Memory B cell (primary cell): ENCODE results near the gene EVA1A.

Experiments used
- ATAC-seq: fragments of 150-1000 bp; cut with Tn5 transposase; 2 replicates; pipeline ENCODE4 v1.10.0; 2021; ENCODE audit warnings: low read depth, mild to moderate bottlenecking, moderate library complexity
- DNase-seq, 2 donors: peaks; one replicate each; pipeline ENCODE4 v3.0.0; 2022; ENCODE audit warnings: low spot score in 2 of 2
- H3K27ac Mint-ChIP-seq: one replicate; pipeline ENCODE4 v1.8.0; 2022; ENCODE audit warnings: mild to moderate bottlenecking, moderate library complexity, mixed read lengths
- H3K27me3 Mint-ChIP-seq: one replicate; pipeline ENCODE4 v1.8.0; 2022; ENCODE audit warnings: mixed read lengths
- H3K36me3 Mint-ChIP-seq: one replicate; pipeline ENCODE4 v1.8.0; 2022; ENCODE audit warnings: mild to moderate bottlenecking, mixed read lengths
- H3K4me1 Mint-ChIP-seq: one replicate; pipeline ENCODE4 v1.8.0; 2022; ENCODE audit warnings: mixed read lengths
- H3K4me3 Mint-ChIP-seq: one replicate; pipeline ENCODE4 v1.8.0; 2022; ENCODE audit warnings: mild to moderate bottlenecking, moderate library complexity, mixed read lengths
- H3K9me3 Mint-ChIP-seq: one replicate; pipeline ENCODE4 v1.8.0; 2022; ENCODE audit warnings: mixed read lengths

Gene EVA1A

GRCh38 chr2:75549401-75550253, 11.1 kb downstream of the EVA1A start:
- Mint-ChIP-seq H3K27me3 (peaks cover 16% of the 10 kb centered on the region), H3K36me3 (no peaks in the 10 kb centered on the region), H3K9me3 (peaks cover 2% of the 10 kb centered on the region), H3K27ac (no peak overlapping the region), H3K4me3 (no peak overlapping the region), H3K4me1 (no peaks in the 10 kb centered on the region)
- ATAC-seq = no peak
- no peak for DNase-seq

DNA sequence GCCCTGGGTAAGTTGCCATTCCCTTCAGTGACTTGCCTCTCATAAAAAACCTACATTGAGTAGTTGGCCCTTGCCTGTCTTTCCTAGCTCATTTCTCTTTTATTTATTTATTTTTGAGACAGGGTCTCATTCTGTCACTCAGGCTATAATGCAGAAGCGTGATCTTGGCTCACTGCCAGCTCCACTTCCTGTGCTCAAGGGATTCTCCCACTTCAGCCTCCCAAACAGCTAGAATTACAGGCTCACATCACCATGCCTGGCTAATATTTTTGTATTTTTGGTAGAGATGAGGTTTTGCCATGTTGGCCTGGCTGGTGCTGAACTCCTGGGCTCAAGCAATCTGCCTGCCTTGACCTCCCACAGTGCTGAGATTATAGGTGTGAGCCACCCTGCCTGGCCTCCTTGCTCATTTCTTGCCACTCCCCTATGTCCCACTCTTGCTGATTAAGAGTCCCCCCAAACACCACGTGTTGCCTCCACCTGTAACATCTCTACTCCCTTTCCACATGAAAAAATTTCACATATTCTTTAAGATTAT, 12.6 kb downstream of the EVA1A start:
- DNase-seq = no peak
- no peak overlapping the region for H3K27ac Mint-ChIP-seq

GRCh38 chr2:75547345-75548035, 13.2 kb downstream of the EVA1A start:
- Mint-ChIP-seq H3K27me3 (peaks cover 16% of the 10 kb centered on the region), H3K27ac (no peak overlapping the region), H3K36me3 (no peaks in the 10 kb centered on the region), H3K4me1 (no peaks in the 10 kb centered on the region), H3K4me3 (no peak overlapping the region), H3K9me3 (peaks cover 2% of the 10 kb centered on the region)
- DNase-seq = peak in 1 of 2 donors; percentile 2
- no peak for ATAC-seq

More for the DNA sequence above, 12.6 kb downstream of the EVA1A start:
- H3K9me3 Mint-ChIP-seq = peaks cover 2% of the 10 kb centered on the region
- peaks cover 16% of the 10 kb centered on the region for H3K27me3 Mint-ChIP-seq
- peak; percentile 32 for ATAC-seq
- no peaks in the 10 kb centered on the region for H3K36me3 Mint-ChIP-seq
- no peak overlapping the region for H3K4me3 Mint-ChIP-seq
- H3K4me1 Mint-ChIP-seq = no peaks in the 10 kb centered on the region

DNA sequence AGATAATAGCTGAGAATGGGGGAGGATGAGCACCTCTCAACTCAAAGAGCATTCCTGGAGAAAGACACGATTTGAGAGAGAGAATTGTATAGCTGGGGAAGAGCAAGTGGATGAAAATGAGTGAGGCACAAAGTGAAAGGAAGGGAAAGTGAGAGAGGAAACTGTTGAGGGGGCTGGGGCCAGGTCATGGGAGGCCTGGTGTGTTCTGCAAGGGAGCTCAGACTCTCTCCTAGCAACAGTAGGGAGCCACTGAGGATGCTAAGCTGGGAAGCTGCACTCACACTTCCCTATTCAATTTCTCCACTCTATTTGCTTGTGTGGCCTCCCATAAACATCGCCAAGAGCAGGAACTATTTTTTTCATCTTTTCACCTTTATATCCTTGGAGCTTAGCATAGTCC, 14.8 kb downstream of the EVA1A start:
- H3K36me3 Mint-ChIP-seq = no peaks in the 10 kb centered on the region
- H3K4me3 Mint-ChIP-seq = no peak overlapping the region
- no peaks in the 10 kb centered on the region for H3K4me1 Mint-ChIP-seq
- no peak for ATAC-seq
- DNase-seq = no peak
- H3K9me3 Mint-ChIP-seq = no peaks in the 10 kb centered on the region
- H3K27me3 Mint-ChIP-seq = peaks cover 10% of the 10 kb centered on the region
- H3K27ac Mint-ChIP-seq = no peak overlapping the region

- peaks cover 9% of the 10 kb centered on the region for H3K27me3 Mint-ChIP-seq
- H3K27ac Mint-ChIP-seq = no peak overlapping the region
- H3K9me3 Mint-ChIP-seq = no peaks in the 10 kb centered on the region
- no peak overlapping the region for H3K4me3 Mint-ChIP-seq
- DNase-seq (no peak), ATAC-seq (no peak)
- no peaks in the 10 kb centered on the region for H3K4me1 Mint-ChIP-seq
- no peaks in the 10 kb centered on the region for H3K36me3 Mint-ChIP-seq
Measured at GRCh38 chr2:75545387-75545786, 15.4 kb downstream of the EVA1A start.

DNA sequence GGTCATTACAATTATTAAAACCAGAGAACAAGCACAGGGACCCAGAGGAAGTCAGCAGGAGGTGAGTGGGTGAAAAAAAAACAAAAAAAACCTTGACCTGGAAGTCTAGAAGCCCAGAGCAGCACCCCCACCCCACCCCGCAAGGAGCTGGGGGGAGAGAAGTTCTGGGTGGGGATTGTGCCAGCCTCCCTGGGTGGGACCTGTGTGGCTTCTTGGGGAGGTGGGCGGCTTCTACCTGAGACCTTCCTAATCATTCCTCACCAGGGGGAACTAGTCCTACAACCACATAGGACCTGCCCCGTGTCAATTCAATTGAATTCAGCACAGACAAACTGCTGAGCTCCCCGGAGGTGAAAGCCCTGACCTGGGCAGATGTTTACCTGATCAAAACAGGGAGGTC, 17.3 kb downstream of the EVA1A start:
- DNase-seq = no peak
- Mint-ChIP-seq H3K4me3 (no peak overlapping the region), H3K27me3 (peaks cover 6% of the 10 kb centered on the region), H3K4me1 (no peaks in the 10 kb centered on the region), H3K27ac (no peak overlapping the region), H3K9me3 (no peaks in the 10 kb centered on the region), H3K36me3 (no peaks in the 10 kb centered on the region)
- ATAC-seq = no peak

- no peak overlapping the region for H3K4me3 Mint-ChIP-seq
- peaks cover 1% of the 10 kb centered on the region for H3K9me3 Mint-ChIP-seq
- H3K27ac Mint-ChIP-seq = no peak overlapping the region
- DNase-seq = peak in 1 of 2 donors; percentile 0
- H3K4me1 Mint-ChIP-seq = no peaks in the 10 kb centered on the region
- H3K27me3 Mint-ChIP-seq = peaks cover 6% of the 10 kb centered on the region
- no peak for ATAC-seq
- H3K36me3 Mint-ChIP-seq = no peaks in the 10 kb centered on the region
Measured at GRCh38 chr2:75541430-75541829, 19.3 kb downstream of the EVA1A start.

DNA sequence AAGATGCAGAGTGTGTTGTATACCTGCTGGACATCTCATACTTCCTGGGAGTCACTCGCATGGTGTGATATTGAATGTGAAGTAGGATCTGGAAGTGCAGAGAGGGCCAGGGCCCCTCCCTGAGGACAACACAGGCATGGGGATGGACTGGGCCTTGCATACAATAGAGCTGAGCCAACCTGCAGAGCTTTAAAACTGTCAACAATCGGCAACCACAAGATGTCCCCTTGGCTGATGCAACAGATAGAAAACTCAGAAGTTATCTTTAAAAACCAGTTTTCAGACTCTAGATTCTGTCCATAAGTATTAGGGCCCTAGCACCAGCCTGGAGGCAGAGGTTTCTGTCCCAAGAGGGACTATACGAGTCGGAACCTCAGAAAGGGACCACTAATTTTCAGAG, 19.7 kb downstream of the EVA1A start:
- Mint-ChIP-seq H3K27me3 (peaks cover 6% of the 10 kb centered on the region), H3K27ac (no peak overlapping the region), H3K4me3 (no peak overlapping the region), H3K4me1 (no peaks in the 10 kb centered on the region), H3K36me3 (no peaks in the 10 kb centered on the region), H3K9me3 (peaks cover 1% of the 10 kb centered on the region)
- peak in 1 of 2 donors; percentile 1 for DNase-seq
- no peak for ATAC-seq

- Mint-ChIP-seq H3K4me3 (no peak overlapping the region), H3K9me3 (peaks cover 1% of the 10 kb centered on the region), H3K27me3 (peaks cover 7% of the 10 kb centered on the region), H3K4me1 (no peaks in the 10 kb centered on the region), H3K36me3 (no peaks in the 10 kb centered on the region), H3K27ac (no peak overlapping the region)
- DNase-seq (peak in 1 of 2 donors; percentile 1), ATAC-seq (no peak)
Measured at GRCh38 chr2:75539955-75540716, 20.6 kb downstream of the EVA1A start.

- DNase-seq (no peak), ATAC-seq (no peak)
- peaks cover 1% of the 10 kb centered on the region for H3K9me3 Mint-ChIP-seq
- H3K27ac Mint-ChIP-seq = no peak overlapping the region
- H3K27me3 Mint-ChIP-seq = peaks cover 7% of the 10 kb centered on the region
- H3K4me3 Mint-ChIP-seq = no peak overlapping the region
- H3K4me1 Mint-ChIP-seq = no peaks in the 10 kb centered on the region
- H3K36me3 Mint-ChIP-seq = no peaks in the 10 kb centered on the region
Measured at GRCh38 chr2:75538521-75539490, 21.9 kb downstream of the EVA1A start.

GRCh38 chr2:75537658-75538057, 23.1 kb downstream of the EVA1A start:
- no peak overlapping the region for H3K27ac Mint-ChIP-seq
- DNase-seq (no peak), ATAC-seq (no peak)
- H3K4me3 Mint-ChIP-seq = no peak overlapping the region
- H3K9me3 Mint-ChIP-seq = peaks cover 1% of the 10 kb centered on the region
- H3K36me3 Mint-ChIP-seq = no peaks in the 10 kb centered on the region
- H3K27me3 Mint-ChIP-seq = peaks cover 7% of the 10 kb centered on the region
- no peaks in the 10 kb centered on the region for H3K4me1 Mint-ChIP-seq

DNA sequence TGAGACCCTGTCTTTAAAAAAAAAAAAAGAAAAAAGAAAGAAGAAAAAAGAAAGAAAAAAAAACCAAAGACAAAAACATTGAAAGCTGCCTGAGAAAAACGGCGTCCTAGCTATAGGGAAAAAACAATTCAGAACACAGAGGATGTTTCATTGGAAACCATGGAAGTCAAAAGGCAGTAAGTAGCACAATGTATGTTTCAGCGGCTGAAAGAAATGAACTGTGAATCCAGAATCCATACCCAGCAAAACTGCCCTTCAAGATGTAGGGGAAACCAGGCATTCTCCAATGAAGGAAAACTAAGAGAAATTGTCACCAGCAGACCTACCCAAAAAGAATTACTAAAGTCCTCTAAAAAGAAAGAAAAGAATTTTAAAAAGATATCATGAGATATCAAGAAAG, 27.6 kb downstream of the EVA1A start:
- ATAC-seq (no peak), DNase-seq (no peak)
- Mint-ChIP-seq H3K36me3 (no peaks in the 10 kb centered on the region), H3K4me3 (no peak overlapping the region), H3K27me3 (peaks cover 6% of the 10 kb centered on the region), H3K4me1 (no peaks in the 10 kb centered on the region), H3K9me3 (peaks cover 1% of the 10 kb centered on the region), H3K27ac (no peak overlapping the region)

DNA sequence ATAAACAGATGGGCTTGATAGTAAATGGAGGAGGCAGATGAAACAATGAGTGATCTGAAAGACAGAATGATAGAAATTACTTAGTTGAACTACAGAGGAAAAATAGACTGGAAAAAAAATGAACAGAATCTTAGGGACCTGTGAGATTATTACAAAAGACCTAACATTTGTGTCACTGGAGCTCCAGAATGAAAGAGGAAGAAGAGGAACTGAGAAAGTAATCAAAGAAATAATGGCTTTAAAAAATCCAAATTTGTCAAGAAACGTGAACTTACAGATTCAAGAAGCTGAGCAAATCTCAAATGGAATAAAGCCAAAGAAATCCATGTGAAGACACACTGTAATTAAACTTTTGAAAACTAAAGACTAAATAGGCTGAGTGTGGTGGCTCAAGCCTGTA, 28.3 kb downstream of the EVA1A start:
- Mint-ChIP-seq H3K9me3 (peaks cover 1% of the 10 kb centered on the region), H3K27ac (no peak overlapping the region), H3K27me3 (peaks cover 8% of the 10 kb centered on the region), H3K4me3 (no peak overlapping the region), H3K36me3 (no peaks in the 10 kb centered on the region), H3K4me1 (no peaks in the 10 kb centered on the region)
- no peak for DNase-seq
- no peak for ATAC-seq
